GM23248 (cell line): ENCODE data around the gene CDH13. TPM values are rescaled to one million over a fixed set of nuclear protein-coding genes. Genes with fewer than 3 reads are reported as not detected.
"Not testable (repeated sequence)": the region's sequence is repeated elsewhere in the genome, so short reads cannot be mapped to it uniquely, and the experiment has no call there.

Source experiments
- DNase-seq: peaks from one replicate; pipeline ENCODE4 v3.0.0-alpha.2; 2015
- H2AFZ ChIP-seq: fragments of 200-600 bp; sonication (generic); 2 replicates; pipeline ENCODE4 v1.6.1; 2016; ENCODE audit warnings: antibody characterized with exemption
- H3F3A ChIP-seq: fragments of 200-600 bp; sonication (generic); 2 replicates; pipeline ENCODE4 v1.6.1; 2016; ENCODE audit warnings: mild to moderate bottlenecking, antibody characterized with exemption, mixed run types; ENCODE audit not compliant: insufficient read depth
- H3K27ac ChIP-seq: fragments of 200-600 bp; sonication (generic); 2 replicates; pipeline ENCODE4 v1.5.1; 2016; ENCODE audit warnings: mild to moderate bottlenecking
- H3K27me3 ChIP-seq: fragments of 200-600 bp; sonication (generic); replicated peaks from 2 replicates; pipeline ENCODE4 v1.6.1; 2016; ENCODE audit warnings: mild to moderate bottlenecking; ENCODE audit not compliant: insufficient read depth
- H3K36me3 ChIP-seq: fragments of 200-600 bp; sonication (generic); 2 replicates; pipeline ENCODE4 v1.6.1; 2016; ENCODE audit warnings: low read depth, mild to moderate bottlenecking
- H3K4me1 ChIP-seq: fragments of 200-600 bp; sonication (generic); 2 replicates; pipeline ENCODE4 v1.6.1; 2016; ENCODE audit warnings: mild to moderate bottlenecking; ENCODE audit not compliant: insufficient read depth
- H3K4me2 ChIP-seq: fragments of 200-600 bp; sonication (generic); one replicate; pipeline ENCODE4 v1.6.1; 2016; ENCODE audit warnings: mild to moderate bottlenecking; ENCODE audit not compliant: unreplicated experiment
- H3K4me3 ChIP-seq: fragments of 200-600 bp; sonication (generic); 2 replicates; pipeline ENCODE4 v1.5.1; 2016; ENCODE audit warnings: mild to moderate bottlenecking
- H3K79me2 ChIP-seq: fragments of 200-600 bp; sonication (generic); 2 replicates; pipeline ENCODE4 v1.6.1; 2016; ENCODE audit warnings: mild to moderate bottlenecking; ENCODE audit not compliant: insufficient read depth
- H3K9ac ChIP-seq: fragments of 200-600 bp; sonication (generic); 2 replicates; pipeline ENCODE4 v1.6.1; 2016; ENCODE audit warnings: mild to moderate bottlenecking
- H3K9me2 ChIP-seq: fragments of 200-600 bp; sonication (generic); 2 replicates; pipeline ENCODE4 v1.6.1; 2016; ENCODE audit warnings: mixed run types, mild to moderate bottlenecking, moderate library complexity; ENCODE audit not compliant: insufficient read depth
- H3K9me3 ChIP-seq: fragments of 200-600 bp; sonication (generic); one replicate; pipeline ENCODE4 v1.6.1; 2017; ENCODE audit warnings: low read depth
- H4K20me1 ChIP-seq: fragments of 200-600 bp; sonication (generic); 2 replicates; pipeline ENCODE4 v1.6.0; 2016; ENCODE audit not compliant: insufficient read depth
- EZH2 ChIP-seq: fragments of 200-600 bp; sonication (generic); IDR thresholded peaks from 2 replicates; pipeline ENCODE4 v1.6.1; 2018; ENCODE audit warnings: antibody characterized with exemption, mild to moderate bottlenecking; ENCODE audit not compliant: insufficient read depth, poor library complexity, severe bottlenecking
- EZH2phosphoT487 ChIP-seq: fragments of 200-600 bp; sonication (generic); IDR thresholded peaks from 2 replicates; pipeline ENCODE4 v1.6.1; 2018; ENCODE audit warnings: antibody characterized with exemption, moderate library complexity, mild to moderate bottlenecking, low read depth; ENCODE audit not compliant: insufficient read depth
- WGBS, 2 experiments: methylation state at CpG; one replicate each; pipeline ENCODE4 v1.1.6; 2015 to 2017; ENCODE audit warnings: low lambda C conversion rate in 2 of 2, low coverage in 1 of 2; ENCODE audit errors: missing lambda C conversion rate in 2 of 2; 5-methylcytosine and 5-hydroxymethylcytosine counted together
- in situ Hi-C: fragments of 300-500 bp; cut with MboI; formaldehyde crosslinking; loops from 2 replicates; pipeline ENCODE4 v1.15.0; 2020
- polyA plus RNA-seq: library from polyadenylated mRNA; unstranded; fragments of >200 nt; fragmentation: Nextera tagmentation; extraction: Ambion mirVana; gene quantifications from 2 replicates; pipeline ENCODE4 v1.2.1, GENCODE V29; 2016
- total RNA-seq: library from RNA; depleted of rRNA; stranded (reverse); fragments of >200 nt; shearing (Covaris generic); gene quantifications from 2 replicates; pipeline ENCODE4 v1.2.3, GENCODE V29; 2014

Gene CDH13
- total and polyA plus RNA-seq, 2 experiments from 2014 or later: 51.0 to 52.8 TPM

- no peaks in the 10 kb centered on the region for H3K79me2 ChIP-seq
- TF ChIP-seq EZH2: no peak
- TF ChIP-seq EZH2phosphoT487: no peak
- no peak overlapping the region for H3K4me2 ChIP-seq
- H3K36me3 ChIP-seq: no peaks in the 10 kb centered on the region
- 78 to 81% methylated on average over 5 of the region's 5 CpGs for WGBS, 2 experiments
- no peaks in the 10 kb centered on the region for H3K9me3 ChIP-seq
- H3K9ac ChIP-seq: no peak overlapping the region
- H3K9me2 ChIP-seq: no peaks in the 10 kb centered on the region
- H3K4me1 ChIP-seq: no peaks in the 10 kb centered on the region
- H3K27ac ChIP-seq: no peak overlapping the region
- H3K27me3 ChIP-seq: no peaks in the 10 kb centered on the region
- in situ Hi-C loops: no loop called here
- H2AFZ ChIP-seq: no peak overlapping the region
- H3K4me3 ChIP-seq: no peak overlapping the region
- no peak for DNase-seq
- no peaks in the 10 kb centered on the region for H3F3A ChIP-seq
- no peaks in the 10 kb centered on the region for H4K20me1 ChIP-seq
These were observed 291.3 kb downstream of the CDH13 start for GRCh38 chr16:82917886-82918595.

- TF ChIP-seq EZH2: no peak
- TF ChIP-seq EZH2phosphoT487: no peak
- Histone ChIP-seq H3K4me2 (no peak overlapping the region), H3K27me3 (no peaks in the 10 kb centered on the region), H3F3A (no peaks in the 10 kb centered on the region), H3K4me3 (no peak overlapping the region), H3K9me2 (no peaks in the 10 kb centered on the region), H4K20me1 (no peaks in the 10 kb centered on the region), H3K27ac (no peak overlapping the region), H3K79me2 (no peaks in the 10 kb centered on the region), H3K9me3 (no peaks in the 10 kb centered on the region), H3K9ac (no peak overlapping the region), H2AFZ (no peak overlapping the region), H3K36me3 (no peaks in the 10 kb centered on the region), H3K4me1 (no peaks in the 10 kb centered on the region)
- DNase-seq: no peak
- in situ Hi-C loops: no loop called here
- 85 to 87% methylated on average over 10 of the region's 10 CpGs for WGBS, 2 experiments
These were observed 297.5 kb downstream of the CDH13 start for GRCh38 chr16:82924075-82924854.

GRCh38 chr16:82926500-82926899 is 299.7 kb downstream of the CDH13 start:
- no peaks in the 10 kb centered on the region for H3K79me2 ChIP-seq
- no peaks in the 10 kb centered on the region for H4K20me1 ChIP-seq
- 72 to 83% methylated on average over 2 of the region's 2 CpGs for whole genome bisulfite sequencing, 2 experiments
- no peaks in the 10 kb centered on the region for H3K9me3 ChIP-seq
- H3K27ac ChIP-seq: no peak overlapping the region
- no peak overlapping the region for H3K9ac ChIP-seq
- H3K4me2 ChIP-seq: no peak overlapping the region
- TF ChIP-seq EZH2: no peak
- no peak for TF ChIP-seq EZH2phosphoT487
- H3F3A ChIP-seq: no peaks in the 10 kb centered on the region
- H3K9me2 ChIP-seq: no peaks in the 10 kb centered on the region
- H2AFZ ChIP-seq: no peak overlapping the region
- no peak overlapping the region for H3K4me3 ChIP-seq
- no peaks in the 10 kb centered on the region for H3K36me3 ChIP-seq
- no peaks in the 10 kb centered on the region for H3K27me3 ChIP-seq
- no peaks in the 10 kb centered on the region for H3K4me1 ChIP-seq
- in situ Hi-C loops: no loop called here
- DNase-seq: no peak

- H3K9ac ChIP-seq, H3K4me1 ChIP-seq, DNase-seq, H3K36me3 ChIP-seq, H3K27ac ChIP-seq, H3K79me2 ChIP-seq, H3F3A ChIP-seq, H4K20me1 ChIP-seq, H3K9me2 ChIP-seq, H2AFZ ChIP-seq, H3K9me3 ChIP-seq, H3K27me3 ChIP-seq, in situ Hi-C loops, H3K4me3 ChIP-seq, H3K4me2 ChIP-seq: not testable (repeated sequence)
- 71 to 88% methylated on average over 2 of the region's 2 CpGs for WGBS, 2 experiments
These were observed 307.2 kb downstream of the CDH13 start for GRCh38 chr16:82933933-82934332.
